Mesendoderm (in vitro differentiated cells): Measurements from ENCODE around the gene TOMM6.

Experiments
- DNase-seq: peaks from one replicate; pipeline ENCODE4 v3.0.0; 2013
- H2AK5ac ChIP-seq: 2 replicates; pipeline ENCODE4 v1.6.1; 2013; ENCODE audit warnings: low read length, inconsistent platforms
- H2BK120ac ChIP-seq: 2 replicates; pipeline ENCODE4 v1.6.1; 2013; ENCODE audit warnings: low read depth, mild to moderate bottlenecking, low read length, moderate library complexity, mixed read lengths
- H2BK15ac ChIP-seq: replicated peaks from 2 replicates; pipeline ENCODE4 v1.6.1; 2013; ENCODE audit warnings: low read depth, mild to moderate bottlenecking, moderate library complexity
- H2BK5ac ChIP-seq: 2 replicates; pipeline ENCODE4 v1.6.1; 2013; ENCODE audit warnings: low read length, inconsistent platforms
- H3K18ac ChIP-seq: 2 replicates; pipeline ENCODE4 v1.6.1; 2013; ENCODE audit warnings: mild to moderate bottlenecking, low read length, mixed read lengths
- H3K23ac ChIP-seq: one replicate; pipeline ENCODE4 v1.6.1; 2013; ENCODE audit warnings: low read length
- H3K27ac ChIP-seq: 2 replicates; pipeline ENCODE4 v1.5.1; 2013; ENCODE audit warnings: low read depth, mild to moderate bottlenecking, inconsistent platforms, low read length, moderate library complexity
- H3K27me3 ChIP-seq: 2 replicates; pipeline ENCODE4 v1.6.1; 2013; ENCODE audit warnings: low read length, control low read depth, mild to moderate bottlenecking, inconsistent platforms; ENCODE audit not compliant: insufficient read depth, poor library complexity
- H3K36me3 ChIP-seq: 2 replicates; pipeline ENCODE4 v1.6.1; 2013; ENCODE audit warnings: low read length, inconsistent platforms; ENCODE audit not compliant: control insufficient read depth, insufficient read depth
- H3K4ac ChIP-seq: one replicate; pipeline ENCODE4 v1.6.1; 2013; ENCODE audit warnings: low read depth, mild to moderate bottlenecking, low read length, moderate library complexity
- H3K4me1 ChIP-seq: 2 replicates; pipeline ENCODE4 v1.6.1; 2013; ENCODE audit warnings: low read depth, low read length, inconsistent platforms; ENCODE audit not compliant: control insufficient read depth
- H3K4me2 ChIP-seq: 2 replicates; pipeline ENCODE4 v1.6.1; 2013; ENCODE audit warnings: low read length
- H3K4me3 ChIP-seq: 2 replicates; pipeline ENCODE4 v1.5.1; 2013; ENCODE audit warnings: mild to moderate bottlenecking, low read length
- H3K56ac ChIP-seq: one replicate; pipeline ENCODE4 v1.6.1; 2013; ENCODE audit warnings: low read length
- H3K79me1 ChIP-seq: 2 replicates; pipeline ENCODE4 v1.6.1; 2013; ENCODE audit warnings: low read length, inconsistent platforms
- H3K79me2 ChIP-seq: 2 replicates; pipeline ENCODE4 v1.6.1; 2013; ENCODE audit warnings: mild to moderate bottlenecking, low read length; ENCODE audit not compliant: control insufficient read depth, insufficient read depth
- H3K9ac ChIP-seq: 2 replicates; pipeline ENCODE4 v1.6.1; 2013; ENCODE audit warnings: low read length, inconsistent platforms
- H4K5ac ChIP-seq: one replicate; pipeline ENCODE4 v1.6.1; 2013; ENCODE audit warnings: low read length
- H4K8ac ChIP-seq: one replicate; pipeline ENCODE4 v1.6.1; 2013; ENCODE audit warnings: low read depth, mild to moderate bottlenecking, control low read depth, low read length, moderate library complexity
- WGBS: extraction: QIAGEN DNeasy Blood & Tissue Kit; methylation state at CpG from one replicate; pipeline ENCODE4 v1.1.7; 2013; ENCODE audit warnings: low lambda C conversion rate, missing lambda C conversion rate; ENCODE audit not compliant: insufficient coverage; ENCODE audit errors: extremely low coverage; 5-methylcytosine and 5-hydroxymethylcytosine counted together

Gene TOMM6

DNA sequence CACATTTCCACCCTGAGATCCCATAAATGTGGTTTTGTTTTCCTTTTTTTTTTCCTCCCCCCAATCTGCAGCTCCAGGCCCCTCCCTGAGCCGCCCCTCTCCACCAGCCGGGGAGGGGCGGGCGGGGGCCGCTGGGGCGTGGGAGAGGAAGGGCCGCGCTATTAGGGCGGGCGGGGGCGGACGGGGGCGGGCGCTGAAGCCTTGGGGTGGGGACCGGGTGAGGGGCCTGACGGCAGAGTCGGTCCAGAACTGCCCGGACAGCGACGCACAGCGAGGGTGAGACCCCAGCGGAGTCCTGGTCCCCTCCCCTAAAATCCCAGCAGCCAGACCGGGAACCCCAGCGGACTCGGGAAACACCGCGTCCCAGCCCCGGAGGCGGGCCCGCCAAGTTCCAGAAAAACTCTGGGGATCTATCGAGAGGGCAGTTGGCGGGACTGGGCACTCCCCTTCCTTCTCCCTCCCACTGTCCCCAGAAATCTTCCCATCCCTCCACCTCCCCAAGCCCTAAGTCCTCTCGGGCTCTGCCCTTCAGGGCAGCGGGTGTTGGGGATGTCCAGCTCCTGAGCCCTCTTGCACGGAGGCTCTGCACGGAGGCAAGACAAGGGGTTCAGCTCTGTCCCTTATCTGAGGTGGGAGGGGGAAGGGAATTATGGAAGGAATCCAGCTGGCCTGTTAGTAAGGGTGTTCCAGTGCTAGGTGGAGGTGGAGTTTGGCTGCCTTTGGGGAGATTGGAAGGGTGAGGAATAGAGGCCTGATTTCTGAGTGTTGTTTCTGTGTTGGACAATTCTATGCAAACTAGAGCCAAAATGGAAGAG lies 6.7 kb upstream of the TOMM6 start, which contains the start of gene PRICKLE4:
TSS of gene PRICKLE4 (plus strand) at position 232 of the 815 bp plus-strand sequence. CDS start 2,692 bp downstream, outside the sequence.
- Histone ChIP-seq H3K4me1 (peaks cover 2% of the 10 kb centered on the region), H3K4me3 (peak within 1 kb of the TSS; percentile 70), H3K36me3 (no peaks in the 10 kb centered on the region), H3K4me2 (peak within 1 kb of the TSS; percentile 76), H3K4ac (no peak within 1 kb of the TSS), H3K18ac (peak within 1 kb of the TSS; percentile 65), H2BK15ac (no peak within 1 kb of the TSS), H3K56ac (peak within 1 kb of the TSS; percentile 87), H3K27ac (no peak within 1 kb of the TSS), H3K79me1 (no peaks in the 10 kb centered on the region), H3K79me2 (no peaks in the 10 kb centered on the region), H2BK120ac (peak within 1 kb of the TSS; percentile 8), H2BK5ac (no peak within 1 kb of the TSS), H3K27me3 (peaks cover 4% of the 10 kb centered on the region), H4K8ac (no peak within 1 kb of the TSS), H3K9ac (peak within 1 kb of the TSS; percentile 73), H4K5ac (no peak within 1 kb of the TSS), H3K23ac (no peak within 1 kb of the TSS), H2AK5ac (no peak within 1 kb of the TSS)
- DNase-seq = peak; percentile 22
- no CpG with 5 or more reads among the region's 36 CpGs for WGBS

DNA sequence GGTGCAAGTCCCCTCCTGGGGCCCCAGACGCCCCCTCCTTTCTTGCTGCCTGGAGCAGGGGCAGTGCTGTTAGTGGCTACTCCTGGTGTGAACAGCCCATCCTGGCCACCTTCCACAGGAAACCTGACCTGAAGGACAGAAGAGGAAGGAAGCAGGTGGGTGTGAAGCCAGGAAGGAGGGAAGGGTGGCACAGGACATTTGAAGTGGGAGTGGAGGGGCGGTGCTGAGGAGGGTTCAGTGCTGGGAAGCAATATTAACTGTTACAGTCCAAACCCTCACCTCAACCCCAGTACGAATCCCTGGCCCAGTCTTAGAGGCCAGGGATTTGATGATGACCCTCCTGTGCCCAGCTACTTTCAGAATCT lies 6.1 kb upstream of the TOMM6 start:
- DNase-seq = no peak
- Histone ChIP-seq H3K4me3 (no peak overlapping the region), H3K27ac (no peak overlapping the region), H3K79me1 (no peaks in the 10 kb centered on the region), H2BK15ac (no peak overlapping the region), H3K18ac (no peak overlapping the region), H2BK120ac (no peak overlapping the region), H4K8ac (no peak overlapping the region), H3K23ac (no peak overlapping the region), H3K4me1 (peaks cover 2% of the 10 kb centered on the region), H3K79me2 (no peaks in the 10 kb centered on the region), H2AK5ac (no peak overlapping the region), H3K9ac (no peak overlapping the region), H3K27me3 (peaks cover 5% of the 10 kb centered on the region), H3K36me3 (no peaks in the 10 kb centered on the region), H3K4ac (no peak overlapping the region), H2BK5ac (no peak overlapping the region), H4K5ac (no peak overlapping the region), H3K56ac (no peak overlapping the region), H3K4me2 (no peak overlapping the region)
- WGBS = no CpG with 5 or more reads among the region's 3 CpGs

DNA sequence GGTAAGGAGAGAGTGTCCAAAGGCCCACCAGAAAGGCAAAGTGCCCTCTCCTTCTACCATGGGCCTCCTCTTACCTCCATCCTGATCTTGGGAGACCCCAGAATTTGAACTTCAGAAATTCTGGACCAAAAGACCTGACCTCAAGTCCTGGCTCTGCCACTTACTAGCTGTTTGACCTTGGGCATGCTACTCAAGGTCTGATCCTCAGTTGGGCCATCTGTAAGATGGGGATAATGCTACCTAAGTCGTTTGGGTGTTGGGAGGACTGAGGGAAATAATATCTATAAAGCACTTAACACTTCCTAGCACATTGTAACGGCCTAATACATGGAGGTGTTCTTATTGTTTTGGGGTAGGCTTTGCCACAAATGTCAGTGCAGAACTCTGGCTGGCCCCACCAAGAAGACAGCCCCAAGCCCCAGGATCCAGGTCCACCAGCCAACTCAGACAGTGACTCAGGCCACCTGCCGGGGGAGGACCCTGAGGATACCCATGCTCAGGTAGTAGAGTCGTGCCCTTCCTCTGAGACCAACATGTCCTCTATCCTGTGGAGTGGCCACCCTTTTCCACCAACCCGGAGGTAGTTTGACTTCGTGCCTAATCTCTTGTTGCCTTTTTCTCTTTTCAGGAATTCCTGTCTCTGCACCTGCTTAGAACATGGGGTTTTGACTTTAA lies 4.3 kb upstream of the TOMM6 start:
- H3K36me3 ChIP-seq = no peaks in the 10 kb centered on the region
- no peak overlapping the region for H2BK15ac ChIP-seq
- no peak overlapping the region for H3K4ac ChIP-seq
- H4K5ac ChIP-seq = no peak overlapping the region
- no peak overlapping the region for H4K8ac ChIP-seq
- no peak overlapping the region for H3K4me2 ChIP-seq
- H2BK5ac ChIP-seq = no peak overlapping the region
- no peak overlapping the region for H3K27ac ChIP-seq
- H3K18ac ChIP-seq = no peak overlapping the region
- peaks cover 3% of the 10 kb centered on the region for H3K79me2 ChIP-seq
- H3K4me3 ChIP-seq = no peak overlapping the region
- no peak overlapping the region for H3K9ac ChIP-seq
- DNase-seq = no peak
- H3K27me3 ChIP-seq = peaks cover 5% of the 10 kb centered on the region
- no peak overlapping the region for H2AK5ac ChIP-seq
- no CpG with 5 or more reads among the region's 6 CpGs for WGBS
- H2BK120ac ChIP-seq = no peak overlapping the region
- H3K4me1 ChIP-seq = peaks cover 2% of the 10 kb centered on the region
- no peak overlapping the region for H3K23ac ChIP-seq
- peaks cover 3% of the 10 kb centered on the region for H3K79me1 ChIP-seq
- no peak overlapping the region for H3K56ac ChIP-seq

DNA sequence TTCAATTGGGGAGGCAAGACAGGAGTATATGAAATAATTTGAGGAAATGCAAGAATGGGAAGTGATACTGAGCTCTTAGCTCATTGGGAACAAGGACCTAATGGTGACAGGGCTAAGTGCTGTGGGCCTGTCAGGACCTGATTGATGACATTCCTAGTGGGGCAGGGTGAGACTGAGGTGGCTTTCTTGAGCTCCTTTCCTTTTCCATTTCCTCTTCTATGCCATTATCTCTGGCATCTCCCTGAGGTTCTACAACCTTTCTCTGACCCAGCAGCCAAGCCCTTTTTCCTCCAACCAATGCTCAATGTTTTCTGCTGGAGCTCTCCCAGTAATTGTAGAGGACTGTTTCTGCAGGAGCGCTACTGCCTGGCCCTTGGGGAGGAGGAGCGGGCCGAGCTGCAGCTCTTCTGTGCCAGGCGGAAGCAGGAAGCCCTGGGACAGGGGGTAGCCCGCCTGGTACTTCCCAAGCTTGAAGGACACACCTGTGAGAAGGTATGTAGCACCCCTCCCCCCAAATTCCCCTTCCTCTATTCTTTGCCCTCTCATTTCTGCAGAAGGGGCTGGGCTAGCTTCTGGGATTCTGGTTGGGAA lies 2.8 kb upstream of the TOMM6 start:
- H4K8ac ChIP-seq = no peak overlapping the region
- no peak overlapping the region for H2BK15ac ChIP-seq
- peaks cover 7% of the 10 kb centered on the region for H3K79me1 ChIP-seq
- H3K36me3 ChIP-seq = peaks cover 4% of the 10 kb centered on the region
- no peak overlapping the region for H3K4ac ChIP-seq
- H2AK5ac ChIP-seq = no peak overlapping the region
- no peak overlapping the region for H3K56ac ChIP-seq
- peaks cover 7% of the 10 kb centered on the region for H3K79me2 ChIP-seq
- H3K9ac ChIP-seq = no peak overlapping the region
- H3K4me1 ChIP-seq = no peaks in the 10 kb centered on the region
- peaks cover 5% of the 10 kb centered on the region for H3K27me3 ChIP-seq
- H2BK120ac ChIP-seq = no peak overlapping the region
- H3K4me2 ChIP-seq = no peak overlapping the region
- H4K5ac ChIP-seq = no peak overlapping the region
- H3K27ac ChIP-seq = no peak overlapping the region
- H3K23ac ChIP-seq = no peak overlapping the region
- peak; percentile 19 for DNase-seq
- H3K4me3 ChIP-seq = no peak overlapping the region
- H3K18ac ChIP-seq = no peak overlapping the region
- no peak overlapping the region for H2BK5ac ChIP-seq
- no CpG with 5 or more reads among the region's 5 CpGs for WGBS

DNA sequence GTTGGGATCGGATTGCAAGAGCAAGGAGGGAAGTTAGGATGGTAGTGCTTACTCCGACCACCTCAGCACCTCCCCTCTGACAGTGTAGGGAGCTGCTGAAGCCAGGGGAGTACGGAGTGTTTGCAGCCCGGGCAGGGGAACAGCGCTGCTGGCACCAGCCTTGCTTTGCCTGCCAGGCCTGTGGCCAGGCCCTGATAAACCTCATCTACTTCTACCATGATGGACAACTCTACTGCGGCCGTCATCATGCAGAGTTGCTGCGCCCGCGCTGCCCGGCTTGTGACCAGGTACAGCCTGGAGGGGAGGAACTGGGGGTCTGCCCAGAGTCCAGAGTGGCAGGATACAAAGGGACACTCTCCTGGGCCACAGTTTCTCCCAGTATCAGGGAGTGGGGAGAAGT lies 2.2 kb upstream of the TOMM6 start:
- no peak overlapping the region for H4K8ac ChIP-seq
- no peak overlapping the region for H3K27ac ChIP-seq
- peaks cover 7% of the 10 kb centered on the region for H3K36me3 ChIP-seq
- H3K56ac ChIP-seq = peak overlapping the region; percentile 34
- H2BK120ac ChIP-seq = no peak overlapping the region
- no peaks in the 10 kb centered on the region for H3K4me1 ChIP-seq
- DNase-seq = no peak
- H3K79me2 ChIP-seq = peaks cover 7% of the 10 kb centered on the region
- H3K18ac ChIP-seq = no peak overlapping the region
- H3K79me1 ChIP-seq = peaks cover 9% of the 10 kb centered on the region
- H4K5ac ChIP-seq = no peak overlapping the region
- H2AK5ac ChIP-seq = no peak overlapping the region
- H3K27me3 ChIP-seq = peaks cover 5% of the 10 kb centered on the region
- no peak overlapping the region for H2BK15ac ChIP-seq
- no peak overlapping the region for H3K4ac ChIP-seq
- no peak overlapping the region for H3K23ac ChIP-seq
- no peak overlapping the region for H3K4me3 ChIP-seq
- H2BK5ac ChIP-seq = no peak overlapping the region
- no CpG with 5 or more reads among the region's 11 CpGs for WGBS
- H3K4me2 ChIP-seq = no peak overlapping the region
- no peak overlapping the region for H3K9ac ChIP-seq
